WTC11 (cell line): ENCODE measurements around the gene KCNMA1. TPM values are rescaled to one million over a fixed set of nuclear protein-coding genes. Genes with fewer than 3 reads are reported as not detected.
A peak's percentile ranks its signal among the peaks of the same experiment; 100 is the strongest.

Source experiments
- ATAC-seq: fragments of 200-7000 bp; cut with Tn5 transposase; 2 replicates; pipeline ENCODE4 v1.10.0; 2021; ENCODE audit warnings: mild to moderate bottlenecking, moderate library complexity
- CTCF ChIA-PET: fragments of 300-600 bp; sonication (Branson Sonifier 250); formaldehyde crosslinking; loops from one replicate; lab custom pipeline; 2021; ENCODE audit warnings: antibody characterized with exemption; lab: Charles Lee
- POLR2A ChIA-PET: fragments of 350-600 bp; sonication (Branson Sonifier 250); formaldehyde crosslinking; loops from one replicate; lab custom pipeline; 2021; ENCODE audit warnings: antibody characterized with exemption; lab: Charles Lee
- DNase-seq: peaks from one replicate; pipeline ENCODE4 v3.0.0; 2021; ENCODE audit warnings: low spot score
- H3K27ac Mint-ChIP-seq: 2 replicates; pipeline ENCODE4 v1.8.0; 2021; ENCODE audit warnings: mixed read lengths
- H3K27me3 Mint-ChIP-seq: 2 replicates; pipeline ENCODE4 v1.8.0; 2021; ENCODE audit warnings: low read depth, mild to moderate bottlenecking, moderate library complexity, mixed read lengths
- H3K36me3 Mint-ChIP-seq: 2 replicates; pipeline ENCODE4 v1.8.0; 2021; ENCODE audit warnings: mixed read lengths
- H3K4me1 Mint-ChIP-seq: 2 replicates; pipeline ENCODE4 v1.8.0; 2022; ENCODE audit warnings: mixed read lengths
- H3K4me3 Mint-ChIP-seq: 2 replicates; pipeline ENCODE4 v1.8.0; 2021; ENCODE audit warnings: mild to moderate bottlenecking, moderate library complexity, mixed read lengths
- H3K9me3 Mint-ChIP-seq: 2 replicates; pipeline ENCODE4 v1.8.0; 2021; ENCODE audit warnings: mixed read lengths
- CREB1 ChIP-seq: sonication (generic); formaldehyde crosslinking; IDR thresholded peaks from 2 replicates; pipeline ENCODE4 v1.8.0; 2023; ENCODE audit warnings: mild to moderate bottlenecking, missing genetic modification reagents
- FOXJ3 ChIP-seq: sonication (generic); formaldehyde crosslinking; IDR thresholded peaks from 2 replicates; pipeline ENCODE4 v1.9.0; 2021; ENCODE audit warnings: missing genetic modification reagents, mild to moderate bottlenecking, borderline replicate concordance
- FOXK1 ChIP-seq: sonication (generic); formaldehyde crosslinking; IDR thresholded peaks from 2 replicates; pipeline ENCODE4 v1.8.0; 2022; ENCODE audit warnings: mild to moderate bottlenecking, moderate library complexity, missing genetic modification reagents
- GTF2I ChIP-seq: fragments of 250-450 bp; sonication (Bioruptor Pico); conservative IDR thresholded peaks from 2 replicates; pipeline ENCODE4 v1.4.0; 2021; ENCODE audit warnings: mild to moderate bottlenecking
- JAZF1 ChIP-seq: fragments of 250-450 bp; sonication (Bioruptor Pico); IDR thresholded peaks from 2 replicates; pipeline ENCODE4 v1.9.0; 2021; ENCODE audit warnings: moderate library complexity, mild to moderate bottlenecking, inconsistent platforms
- JUN ChIP-seq: sonication (generic); formaldehyde crosslinking; IDR thresholded peaks from 2 replicates; pipeline ENCODE4 v1.8.0; 2023; ENCODE audit warnings: mild to moderate bottlenecking, missing genetic modification reagents
- KAT7 ChIP-seq: sonication (generic); formaldehyde crosslinking; IDR thresholded peaks from 2 replicates; pipeline ENCODE4 v1.8.1; 2023; ENCODE audit warnings: missing genetic modification reagents, mild to moderate bottlenecking, borderline replicate concordance
- MXD4 ChIP-seq: fragments of 250-450 bp; sonication (Bioruptor Pico); IDR thresholded peaks from 2 replicates; pipeline ENCODE4 v1.8.0; 2021; ENCODE audit warnings: mild to moderate bottlenecking, moderate library complexity, borderline replicate concordance
- NFE2L1 ChIP-seq: sonication (generic); formaldehyde crosslinking; IDR thresholded peaks from 2 replicates; pipeline ENCODE4 v1.8.1; 2023; ENCODE audit warnings: missing genetic modification reagents
- NFYB ChIP-seq: sonication (generic); formaldehyde crosslinking; conservative IDR thresholded peaks from 2 replicates; pipeline ENCODE4 v1.8.0; 2022; ENCODE audit warnings: low read depth, missing genetic modification reagents
- TCF7 ChIP-seq: sonication (generic); formaldehyde crosslinking; IDR thresholded peaks from 2 replicates; pipeline ENCODE4 v1.8.0; 2022; ENCODE audit warnings: mild to moderate bottlenecking, low read depth, missing genetic modification reagents, moderate library complexity
- ZBTB21 ChIP-seq: sonication (generic); formaldehyde crosslinking; IDR thresholded peaks from 2 replicates; pipeline ENCODE4 v1.8.1; 2023; ENCODE audit warnings: mild to moderate bottlenecking, missing genetic modification reagents, borderline replicate concordance
- ZNF219 ChIP-seq: sonication (generic); formaldehyde crosslinking; IDR thresholded peaks from 2 replicates; pipeline ENCODE4 v1.8.0; 2023; ENCODE audit warnings: missing genetic modification reagents, mild to moderate bottlenecking, borderline replicate concordance
- ZNF232 ChIP-seq: sonication (generic); formaldehyde crosslinking; IDR thresholded peaks from 2 replicates; pipeline ENCODE4 v1.8.0; 2022; ENCODE audit warnings: mild to moderate bottlenecking, missing genetic modification reagents
- ZNF423 ChIP-seq: fragments of 250-450 bp; sonication (Bioruptor Pico); IDR thresholded peaks from 2 replicates; pipeline ENCODE4 v2.1.2; 2022; ENCODE audit warnings: mild to moderate bottlenecking, moderate library complexity
- total RNA-seq: library from RNA; stranded (reverse); gene quantifications from 3 replicates; pipeline ENCODE4 v1.2.3, GENCODE V29; 2021
- TF ChIP-seq, protein P1 (sequence below): fragments of 250-450 bp; sonication (Bioruptor Pico); IDR thresholded peaks from 2 replicates; pipeline ENCODE4 v1.9.0; 2021; ENCODE audit warnings: mild to moderate bottlenecking
- TF ChIP-seq, protein P2 (sequence below): fragments of 250-450 bp; sonication (Bioruptor Pico); IDR thresholded peaks from 2 replicates; pipeline ENCODE4 v1.9.0; 2021; ENCODE audit warnings: mild to moderate bottlenecking
- TF ChIP-seq, protein P3 (sequence below): sonication (generic); formaldehyde crosslinking; IDR thresholded peaks from 2 replicates; pipeline ENCODE4 v1.8.0; 2023; ENCODE audit warnings: missing genetic modification reagents
- TF ChIP-seq, protein P4 (sequence below): sonication (generic); formaldehyde crosslinking; IDR thresholded peaks from 2 replicates; pipeline ENCODE4 v1.8.1; 2023; ENCODE audit warnings: mild to moderate bottlenecking, moderate library complexity, missing genetic modification reagents
- TF ChIP-seq, protein P5 (sequence below): sonication (generic); formaldehyde crosslinking; IDR thresholded peaks from 2 replicates; pipeline ENCODE4 v1.8.1; 2023; ENCODE audit warnings: mild to moderate bottlenecking, missing genetic modification reagents
- TF ChIP-seq, protein P6 (sequence below): sonication (generic); formaldehyde crosslinking; IDR thresholded peaks from 2 replicates; pipeline ENCODE4 v1.8.1; 2023; ENCODE audit warnings: mild to moderate bottlenecking, missing genetic modification reagents, moderate library complexity
- TF ChIP-seq, protein P7 (sequence below): fragments of 250-450 bp; sonication (Bioruptor Pico); IDR thresholded peaks from 2 replicates; pipeline ENCODE4 v1.8.0; 2021; ENCODE audit warnings: mild to moderate bottlenecking
- TF ChIP-seq, protein P8 (sequence below): sonication (generic); formaldehyde crosslinking; IDR thresholded peaks from 2 replicates; pipeline ENCODE4 v1.8.0; 2023; ENCODE audit warnings: mild to moderate bottlenecking, missing genetic modification reagents
- TF ChIP-seq, protein P9 (sequence below): sonication (generic); formaldehyde crosslinking; IDR thresholded peaks from 2 replicates; pipeline ENCODE4 v1.8.1; 2023; ENCODE audit warnings: mild to moderate bottlenecking, missing genetic modification reagents, moderate library complexity

The KCNMA1 gene
- total RNA-seq, 1 experiment from 2014 or later: 7.3 TPM

DNA sequence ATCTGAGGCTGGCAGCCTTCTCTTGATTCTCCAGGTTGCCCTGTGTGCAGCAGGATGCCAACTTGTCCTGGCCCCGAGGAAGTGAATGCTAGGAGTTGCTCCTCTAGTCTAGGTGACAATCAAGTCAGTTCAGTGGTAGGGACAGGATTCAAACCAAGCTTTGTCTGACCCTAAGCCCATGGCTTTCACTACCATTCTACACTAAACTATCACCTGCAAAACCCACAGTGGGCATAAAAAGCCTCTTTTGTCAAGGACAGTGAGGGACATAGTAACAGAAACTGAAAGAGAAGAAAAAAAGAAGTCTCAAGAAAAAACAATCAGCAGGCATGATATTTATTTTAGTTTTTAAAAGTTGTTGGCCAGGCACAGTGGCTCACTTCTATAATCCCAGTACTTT, 33.5 kb downstream of the KCNMA1 start:
- no peak for TF ChIP-seq ZNF423 (CRISPR knock-in tag)
- TF ChIP-seq, protein P1, sequence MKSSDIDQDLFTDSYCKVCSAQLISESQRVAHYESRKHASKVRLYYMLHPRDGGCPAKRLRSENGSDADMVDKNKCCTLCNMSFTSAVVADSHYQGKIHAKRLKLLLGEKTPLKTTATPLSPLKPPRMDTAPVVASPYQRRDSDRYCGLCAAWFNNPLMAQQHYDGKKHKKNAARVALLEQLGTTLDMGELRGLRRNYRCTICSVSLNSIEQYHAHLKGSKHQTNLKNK: no peak
- TF ChIP-seq, protein P2, sequence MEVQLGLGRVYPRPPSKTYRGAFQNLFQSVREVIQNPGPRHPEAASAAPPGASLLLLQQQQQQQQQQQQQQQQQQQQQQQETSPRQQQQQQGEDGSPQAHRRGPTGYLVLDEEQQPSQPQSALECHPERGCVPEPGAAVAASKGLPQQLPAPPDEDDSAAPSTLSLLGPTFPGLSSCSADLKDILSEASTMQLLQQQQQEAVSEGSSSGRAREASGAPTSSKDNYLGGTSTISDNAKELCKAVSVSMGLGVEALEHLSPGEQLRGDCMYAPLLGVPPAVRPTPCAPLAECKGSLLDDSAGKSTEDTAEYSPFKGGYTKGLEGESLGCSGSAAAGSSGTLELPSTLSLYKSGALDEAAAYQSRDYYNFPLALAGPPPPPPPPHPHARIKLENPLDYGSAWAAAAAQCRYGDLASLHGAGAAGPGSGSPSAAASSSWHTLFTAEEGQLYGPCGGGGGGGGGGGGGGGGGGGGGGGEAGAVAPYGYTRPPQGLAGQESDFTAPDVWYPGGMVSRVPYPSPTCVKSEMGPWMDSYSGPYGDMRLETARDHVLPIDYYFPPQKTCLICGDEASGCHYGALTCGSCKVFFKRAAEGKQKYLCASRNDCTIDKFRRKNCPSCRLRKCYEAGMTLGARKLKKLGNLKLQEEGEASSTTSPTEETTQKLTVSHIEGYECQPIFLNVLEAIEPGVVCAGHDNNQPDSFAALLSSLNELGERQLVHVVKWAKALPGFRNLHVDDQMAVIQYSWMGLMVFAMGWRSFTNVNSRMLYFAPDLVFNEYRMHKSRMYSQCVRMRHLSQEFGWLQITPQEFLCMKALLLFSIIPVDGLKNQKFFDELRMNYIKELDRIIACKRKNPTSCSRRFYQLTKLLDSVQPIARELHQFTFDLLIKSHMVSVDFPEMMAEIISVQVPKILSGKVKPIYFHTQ (CRISPR knock-in tag): no peak
- TF ChIP-seq, protein P3, sequence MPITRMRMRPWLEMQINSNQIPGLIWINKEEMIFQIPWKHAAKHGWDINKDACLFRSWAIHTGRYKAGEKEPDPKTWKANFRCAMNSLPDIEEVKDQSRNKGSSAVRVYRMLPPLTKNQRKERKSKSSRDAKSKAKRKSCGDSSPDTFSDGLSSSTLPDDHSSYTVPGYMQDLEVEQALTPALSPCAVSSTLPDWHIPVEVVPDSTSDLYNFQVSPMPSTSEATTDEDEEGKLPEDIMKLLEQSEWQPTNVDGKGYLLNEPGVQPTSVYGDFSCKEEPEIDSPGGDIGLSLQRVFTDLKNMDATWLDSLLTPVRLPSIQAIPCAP (CRISPR knock-in tag): no peak
- no peak for TF ChIP-seq ZNF219
- no peak for TF ChIP-seq FOXK1
- TF ChIP-seq, protein P4, sequence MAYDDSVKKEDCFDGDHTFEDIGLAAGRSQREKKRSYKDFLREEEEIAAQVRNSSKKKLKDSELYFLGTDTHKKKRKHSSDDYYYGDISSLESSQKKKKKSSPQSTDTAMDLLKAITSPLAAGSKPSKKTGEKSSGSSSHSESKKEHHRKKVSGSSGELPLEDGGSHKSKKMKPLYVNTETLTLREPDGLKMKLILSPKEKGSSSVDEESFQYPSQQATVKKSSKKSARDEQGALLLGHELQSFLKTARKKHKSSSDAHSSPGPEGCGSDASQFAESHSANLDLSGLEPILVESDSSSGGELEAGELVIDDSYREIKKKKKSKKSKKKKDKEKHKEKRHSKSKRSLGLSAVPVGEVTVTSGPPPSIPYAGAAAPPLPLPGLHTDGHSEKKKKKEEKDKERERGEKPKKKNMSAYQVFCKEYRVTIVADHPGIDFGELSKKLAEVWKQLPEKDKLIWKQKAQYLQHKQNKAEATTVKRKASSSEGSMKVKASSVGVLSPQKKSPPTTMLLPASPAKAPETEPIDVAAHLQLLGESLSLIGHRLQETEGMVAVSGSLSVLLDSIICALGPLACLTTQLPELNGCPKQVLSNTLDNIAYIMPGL (CRISPR knock-in tag): no peak
- no peak for TF ChIP-seq JUN (CRISPR knock-in tag)
- TF ChIP-seq CREB1 (CRISPR knock-in tag): no peak
- TF ChIP-seq, protein P5, sequence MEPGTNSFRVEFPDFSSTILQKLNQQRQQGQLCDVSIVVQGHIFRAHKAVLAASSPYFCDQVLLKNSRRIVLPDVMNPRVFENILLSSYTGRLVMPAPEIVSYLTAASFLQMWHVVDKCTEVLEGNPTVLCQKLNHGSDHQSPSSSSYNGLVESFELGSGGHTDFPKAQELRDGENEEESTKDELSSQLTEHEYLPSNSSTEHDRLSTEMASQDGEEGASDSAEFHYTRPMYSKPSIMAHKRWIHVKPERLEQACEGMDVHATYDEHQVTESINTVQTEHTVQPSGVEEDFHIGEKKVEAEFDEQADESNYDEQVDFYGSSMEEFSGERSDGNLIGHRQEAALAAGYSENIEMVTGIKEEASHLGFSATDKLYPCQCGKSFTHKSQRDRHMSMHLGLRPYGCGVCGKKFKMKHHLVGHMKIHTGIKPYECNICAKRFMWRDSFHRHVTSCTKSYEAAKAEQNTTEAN (CRISPR knock-in tag): no peak
- no peak for TF ChIP-seq ZNF232 (CRISPR knock-in tag)
- TF ChIP-seq KAT7 (CRISPR knock-in tag): no peak
- TF ChIP-seq MXD4 (CRISPR knock-in tag): no peak
- no peak for TF ChIP-seq TCF7
- no peak for TF ChIP-seq FOXJ3 (CRISPR knock-in tag)
- Mint-ChIP-seq H3K9me3 (no peaks in the 10 kb centered on the region), H3K27me3 (no peaks in the 10 kb centered on the region), H3K4me3 (no peak overlapping the region), H3K4me1 (peaks cover 14% of the 10 kb centered on the region), H3K36me3 (no peaks in the 10 kb centered on the region), H3K27ac (no peak overlapping the region)
- ATAC-seq: no peak
- ChIA-PET CTCF (interaction anchor here (0.9 to 1.9 kb wide), 4 partner anchors 13 to 147 kb away, joined by 3 to 5 read pairs (median 4); no protein-coding TSS in a partner anchor), POLR2A (no interaction called here)
- no peak for DNase-seq

DNA sequence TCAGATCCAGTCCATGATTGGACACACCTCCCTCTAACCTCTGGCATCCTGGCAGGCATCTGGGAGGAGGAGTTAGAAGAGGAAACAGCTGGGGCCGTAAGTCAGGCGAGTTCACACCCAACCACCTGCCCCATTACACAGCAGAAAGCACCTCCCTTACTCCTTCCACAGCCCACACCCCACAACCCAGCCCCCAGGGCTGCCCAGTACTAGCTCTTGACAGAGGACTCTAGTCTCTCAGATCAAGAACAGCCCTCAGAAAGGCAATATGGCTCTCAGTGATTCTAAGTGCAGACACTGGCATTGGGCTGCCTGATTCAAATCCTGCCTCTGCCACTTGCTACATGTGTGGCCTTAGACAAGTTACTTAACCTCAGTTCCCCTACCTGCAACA, 34.1 kb downstream of the KCNMA1 start:
- ChIA-PET POLR2A (no interaction called here), CTCF (interaction anchor here (0.9 to 1.9 kb wide), 7 partner anchors 12 to 429 kb away, joined by 3 to 7 read pairs (median 4); no protein-coding TSS in a partner anchor)
- no peak overlapping the region for H3K27ac Mint-ChIP-seq
- TF ChIP-seq JUN (CRISPR knock-in tag) (no peak), GTF2I (CRISPR knock-in tag) (no peak), JAZF1 (no peak), ZBTB21 (CRISPR knock-in tag) (no peak), NFYB (CRISPR knock-in tag) (no peak), NFE2L1 (CRISPR knock-in tag) (no peak)
- TF ChIP-seq, protein P6, sequence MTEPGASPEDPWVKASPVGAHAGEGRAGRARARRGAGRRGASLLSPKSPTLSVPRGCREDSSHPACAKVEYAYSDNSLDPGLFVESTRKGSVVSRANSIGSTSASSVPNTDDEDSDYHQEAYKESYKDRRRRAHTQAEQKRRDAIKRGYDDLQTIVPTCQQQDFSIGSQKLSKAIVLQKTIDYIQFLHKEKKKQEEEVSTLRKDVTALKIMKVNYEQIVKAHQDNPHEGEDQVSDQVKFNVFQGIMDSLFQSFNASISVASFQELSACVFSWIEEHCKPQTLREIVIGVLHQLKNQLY (CRISPR knock-in tag): no peak
- TF ChIP-seq, protein P7, sequence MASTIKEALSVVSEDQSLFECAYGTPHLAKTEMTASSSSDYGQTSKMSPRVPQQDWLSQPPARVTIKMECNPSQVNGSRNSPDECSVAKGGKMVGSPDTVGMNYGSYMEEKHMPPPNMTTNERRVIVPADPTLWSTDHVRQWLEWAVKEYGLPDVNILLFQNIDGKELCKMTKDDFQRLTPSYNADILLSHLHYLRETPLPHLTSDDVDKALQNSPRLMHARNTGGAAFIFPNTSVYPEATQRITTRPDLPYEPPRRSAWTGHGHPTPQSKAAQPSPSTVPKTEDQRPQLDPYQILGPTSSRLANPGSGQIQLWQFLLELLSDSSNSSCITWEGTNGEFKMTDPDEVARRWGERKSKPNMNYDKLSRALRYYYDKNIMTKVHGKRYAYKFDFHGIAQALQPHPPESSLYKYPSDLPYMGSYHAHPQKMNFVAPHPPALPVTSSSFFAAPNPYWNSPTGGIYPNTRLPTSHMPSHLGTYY: no peak
- TF ChIP-seq, protein P8, sequence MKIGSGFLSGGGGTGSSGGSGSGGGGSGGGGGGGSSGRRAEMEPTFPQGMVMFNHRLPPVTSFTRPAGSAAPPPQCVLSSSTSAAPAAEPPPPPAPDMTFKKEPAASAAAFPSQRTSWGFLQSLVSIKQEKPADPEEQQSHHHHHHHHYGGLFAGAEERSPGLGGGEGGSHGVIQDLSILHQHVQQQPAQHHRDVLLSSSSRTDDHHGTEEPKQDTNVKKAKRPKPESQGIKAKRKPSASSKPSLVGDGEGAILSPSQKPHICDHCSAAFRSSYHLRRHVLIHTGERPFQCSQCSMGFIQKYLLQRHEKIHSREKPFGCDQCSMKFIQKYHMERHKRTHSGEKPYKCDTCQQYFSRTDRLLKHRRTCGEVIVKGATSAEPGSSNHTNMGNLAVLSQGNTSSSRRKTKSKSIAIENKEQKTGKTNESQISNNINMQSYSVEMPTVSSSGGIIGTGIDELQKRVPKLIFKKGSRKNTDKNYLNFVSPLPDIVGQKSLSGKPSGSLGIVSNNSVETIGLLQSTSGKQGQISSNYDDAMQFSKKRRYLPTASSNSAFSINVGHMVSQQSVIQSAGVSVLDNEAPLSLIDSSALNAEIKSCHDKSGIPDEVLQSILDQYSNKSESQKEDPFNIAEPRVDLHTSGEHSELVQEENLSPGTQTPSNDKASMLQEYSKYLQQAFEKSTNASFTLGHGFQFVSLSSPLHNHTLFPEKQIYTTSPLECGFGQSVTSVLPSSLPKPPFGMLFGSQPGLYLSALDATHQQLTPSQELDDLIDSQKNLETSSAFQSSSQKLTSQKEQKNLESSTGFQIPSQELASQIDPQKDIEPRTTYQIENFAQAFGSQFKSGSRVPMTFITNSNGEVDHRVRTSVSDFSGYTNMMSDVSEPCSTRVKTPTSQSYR: no peak
- TF ChIP-seq, protein P9, sequence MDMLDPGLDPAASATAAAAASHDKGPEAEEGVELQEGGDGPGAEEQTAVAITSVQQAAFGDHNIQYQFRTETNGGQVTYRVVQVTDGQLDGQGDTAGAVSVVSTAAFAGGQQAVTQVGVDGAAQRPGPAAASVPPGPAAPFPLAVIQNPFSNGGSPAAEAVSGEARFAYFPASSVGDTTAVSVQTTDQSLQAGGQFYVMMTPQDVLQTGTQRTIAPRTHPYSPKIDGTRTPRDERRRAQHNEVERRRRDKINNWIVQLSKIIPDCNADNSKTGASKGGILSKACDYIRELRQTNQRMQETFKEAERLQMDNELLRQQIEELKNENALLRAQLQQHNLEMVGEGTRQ (CRISPR knock-in tag): no peak
- DNase-seq: no peak
- no peaks in the 10 kb centered on the region for H3K27me3 Mint-ChIP-seq
- no peaks in the 10 kb centered on the region for H3K36me3 Mint-ChIP-seq
- ATAC-seq: peak; percentile 49
- peaks cover 14% of the 10 kb centered on the region for H3K4me1 Mint-ChIP-seq
- H3K9me3 Mint-ChIP-seq: no peaks in the 10 kb centered on the region
- no peak overlapping the region for H3K4me3 Mint-ChIP-seq
